ENCODE data around the gene AKAP13. TPM values are rescaled to one million over a fixed set of nuclear protein-coding genes. Genes with fewer than 3 reads are reported as not detected.

Gene AKAP13
- 13.1 TPM for polyA plus RNA-seq (2013, experiment 1 of 2)
- 13.0 TPM for polyA plus RNA-seq (2013, experiment 2 of 2)

- Histone ChIP-seq H3K27ac (replicated peaks; ENCODE audit: low read length) (peak within 1 kb of the TSS; percentile 97), H3K36me3 (replicated peaks in 1 of 2; ENCODE audit: control insufficient read depth in 2 of 2, insufficient read depth in 2 of 2, low read length in 2 of 2) (peaks cover 0 to under 1% of the 10 kb centered on the region in 2 donors), H2AFZ (ENCODE audit: low read length) (peak within 1 kb of the TSS; percentile 92), H3K4me2 (ENCODE audit: insufficient read depth, low read length, poor library complexity, severe bottlenecking) (peak within 1 kb of the TSS; percentile 90), H2BK15ac (ENCODE audit: low read length) (no peak within 1 kb of the TSS), H2BK120ac (ENCODE audit: low read depth, low read length) (no peak within 1 kb of the TSS), H3K79me1 (ENCODE audit: low read depth, low read length) (peaks cover 3% of the 10 kb centered on the region), H3K14ac (ENCODE audit: low read length) (no peak within 1 kb of the TSS), H3K18ac (ENCODE audit: low read length) (peak within 1 kb of the TSS; percentile 91), H3K4me1 (ENCODE audit: control insufficient read depth in 2 of 2, insufficient read depth in 1 of 2, low read depth in 1 of 2, low read length in 2 of 2) (peaks cover 2 to 9% of the 10 kb centered on the region in 2 donors), H2AK5ac (ENCODE audit: low read depth, low read length) (no peak within 1 kb of the TSS), H4K8ac (ENCODE audit: low read depth, low read length) (no peak within 1 kb of the TSS), H3K27me3 (ENCODE audit: control insufficient read depth in 3 of 3, insufficient read depth in 3 of 3, low read depth in 1 of 3, low read length in 3 of 3) (no peaks in the 10 kb centered on the region), H3K23ac (ENCODE audit: low read depth, low read length, poor library complexity) (peak within 1 kb of the TSS; percentile 97), H3K4ac (ENCODE audit: low read length) (no peak within 1 kb of the TSS), H2BK12ac (ENCODE audit: low read length) (peak within 1 kb of the TSS; percentile 33), H2BK5ac (ENCODE audit: low read length) (peak within 1 kb of the TSS; percentile 83), H4K91ac (ENCODE audit: low read depth, low read length, poor library complexity) (no peak within 1 kb of the TSS), H3K4me3 (ENCODE audit: low read length in 2 of 2) (peak within 1 kb of the TSS; percentile 66 to 97), H3K9me3 (replicated peaks in 1 of 2; ENCODE audit: control insufficient read depth in 2 of 2, insufficient read depth in 1 of 2, low read depth in 1 of 2, low read length in 2 of 2) (no peaks in the 10 kb centered on the region), H3K9ac (ENCODE audit: low read depth, low read length, poor library complexity) (peak within 1 kb of the TSS; percentile 90)
- DNase-seq (ENCODE audit: low spot score): peak; percentile 98
- no CpG with 5 or more reads among the region's 54 CpGs for WGBS, 2 donors (ENCODE audit: extremely low coverage in 2 of 2, insufficient read length in 2 of 2, insufficient replicate concordance in 1 of 2)
These were observed at the start of gene AKAP13 for GRCh38 chr15:85380217-85380811. AKAP13 (plus strand) TSS chr15:85380603; CDS start chr15:85485721, 105,118 bp downstream.

- no peak overlapping the region for H3K4me2 ChIP-seq (ENCODE audit: insufficient read depth, low read length, poor library complexity, severe bottlenecking)
- peak; percentile 54 for DNase-seq (ENCODE audit: low spot score)
- no peaks in the 10 kb centered on the region for H3K27me3 ChIP-seq (ENCODE audit: control insufficient read depth in 3 of 3, insufficient read depth in 3 of 3, low read depth in 1 of 3, low read length in 3 of 3)
- peak overlapping the region; percentile 76 for H3K18ac ChIP-seq (ENCODE audit: low read length)
- peak overlapping the region; percentile 93 for H2AFZ ChIP-seq (ENCODE audit: low read length)
- no peak overlapping the region for H3K14ac ChIP-seq (ENCODE audit: low read length)
- H3K4ac ChIP-seq (ENCODE audit: low read length): no peak overlapping the region
- H2BK120ac ChIP-seq (ENCODE audit: low read depth, low read length): no peak overlapping the region
- no peak overlapping the region for H3K9ac ChIP-seq (ENCODE audit: low read depth, low read length, poor library complexity)
- no peak overlapping the region for H2BK5ac ChIP-seq (ENCODE audit: low read length)
- H3K9me3 ChIP-seq (replicated peaks in 1 of 2; ENCODE audit: control insufficient read depth in 2 of 2, insufficient read depth in 1 of 2, low read depth in 1 of 2, low read length in 2 of 2): no peaks in the 10 kb centered on the region
- H2BK12ac ChIP-seq (ENCODE audit: low read length): peak overlapping the region; percentile 44
- H3K23ac ChIP-seq (ENCODE audit: low read depth, low read length, poor library complexity): peak overlapping the region; percentile 50
- H3K36me3 ChIP-seq (replicated peaks in 1 of 2; ENCODE audit: control insufficient read depth in 2 of 2, insufficient read depth in 2 of 2, low read length in 2 of 2): no peaks in the 10 kb centered on the region
- peak overlapping the region; percentile 5 for H2AK5ac ChIP-seq (ENCODE audit: low read depth, low read length)
- H3K4me1 ChIP-seq (ENCODE audit: control insufficient read depth in 2 of 2, insufficient read depth in 1 of 2, low read depth in 1 of 2, low read length in 2 of 2): peaks cover 5 to 8% of the 10 kb centered on the region in 2 donors
- H2BK15ac ChIP-seq (ENCODE audit: low read length): peak overlapping the region; percentile 46
- H3K4me3 ChIP-seq (ENCODE audit: low read length in 2 of 2): no peak overlapping the region
- H4K8ac ChIP-seq (ENCODE audit: low read depth, low read length): peak overlapping the region; percentile 76
- no peaks in the 10 kb centered on the region for H3K79me1 ChIP-seq (ENCODE audit: low read depth, low read length)
- no CpG with 5 or more reads among the region's 14 CpGs for WGBS, 2 donors (ENCODE audit: extremely low coverage in 2 of 2, insufficient read length in 2 of 2, insufficient replicate concordance in 1 of 2)
- no peak overlapping the region for H3K27ac ChIP-seq (replicated peaks; ENCODE audit: low read length)
- no peak overlapping the region for H4K91ac ChIP-seq (ENCODE audit: low read depth, low read length, poor library complexity)
These were observed 49.4 kb upstream of the AKAP13 start for GRCh38 chr15:85330901-85331588.

- no peak overlapping the region for H2BK5ac ChIP-seq (ENCODE audit: low read length)
- peak overlapping the region; percentile 5 for H2AK5ac ChIP-seq (ENCODE audit: low read depth, low read length)
- H2BK12ac ChIP-seq (ENCODE audit: low read length): no peak overlapping the region
- H3K4me2 ChIP-seq (ENCODE audit: insufficient read depth, low read length, poor library complexity, severe bottlenecking): no peak overlapping the region
- no peaks in the 10 kb centered on the region for H3K9me3 ChIP-seq (replicated peaks in 1 of 2; ENCODE audit: control insufficient read depth in 2 of 2, insufficient read depth in 1 of 2, low read depth in 1 of 2, low read length in 2 of 2)
- H3K4me1 ChIP-seq (ENCODE audit: control insufficient read depth in 2 of 2, insufficient read depth in 1 of 2, low read depth in 1 of 2, low read length in 2 of 2): peaks cover 5 to 8% of the 10 kb centered on the region in 2 donors
- H3K9ac ChIP-seq (ENCODE audit: low read depth, low read length, poor library complexity): no peak overlapping the region
- H2BK120ac ChIP-seq (ENCODE audit: low read depth, low read length): no peak overlapping the region
- peak overlapping the region; percentile 56 for H4K8ac ChIP-seq (ENCODE audit: low read depth, low read length)
- no peak for DNase-seq (ENCODE audit: low spot score)
- no peaks in the 10 kb centered on the region for H3K79me1 ChIP-seq (ENCODE audit: low read depth, low read length)
- no peaks in the 10 kb centered on the region for H3K36me3 ChIP-seq (replicated peaks in 1 of 2; ENCODE audit: control insufficient read depth in 2 of 2, insufficient read depth in 2 of 2, low read length in 2 of 2)
- H2BK15ac ChIP-seq (ENCODE audit: low read length): peak overlapping the region; percentile 46
- H3K23ac ChIP-seq (ENCODE audit: low read depth, low read length, poor library complexity): no peak overlapping the region
- no peak overlapping the region for H3K14ac ChIP-seq (ENCODE audit: low read length)
- peak overlapping the region; percentile 93 for H2AFZ ChIP-seq (ENCODE audit: low read length)
- H3K4me3 ChIP-seq (ENCODE audit: low read length in 2 of 2): no peak overlapping the region
- no CpG with 5 or more reads among the region's 8 CpGs for WGBS, 2 donors (ENCODE audit: extremely low coverage in 2 of 2, insufficient read length in 2 of 2, insufficient replicate concordance in 1 of 2)
- H3K27me3 ChIP-seq (ENCODE audit: control insufficient read depth in 3 of 3, insufficient read depth in 3 of 3, low read depth in 1 of 3, low read length in 3 of 3): no peaks in the 10 kb centered on the region
- no peak overlapping the region for H3K4ac ChIP-seq (ENCODE audit: low read length)
- peak overlapping the region; percentile 76 for H3K18ac ChIP-seq (ENCODE audit: low read length)
- H3K27ac ChIP-seq (replicated peaks; ENCODE audit: low read length): no peak overlapping the region
- H4K91ac ChIP-seq (ENCODE audit: low read depth, low read length, poor library complexity): no peak overlapping the region
These were observed 48.6 kb upstream of the AKAP13 start for GRCh38 chr15:85331655-85332285.

Measured in neuronal stem cell (in vitro differentiated cells).